NT2/D1 (cell line): ENCODE results near the gene ZNF587.

Experiments
- YY1 ChIP-seq: IDR thresholded peaks from 2 replicates; pipeline ENCODE4 v1.6.1; 2011; ENCODE audit not compliant: insufficient read length, insufficient read depth
- ZNF274 ChIP-seq: IDR thresholded peaks from 2 replicates; pipeline ENCODE4 v1.6.1; 2011; ENCODE audit warnings: mild to moderate bottlenecking, low read depth, low read length

DNA sequence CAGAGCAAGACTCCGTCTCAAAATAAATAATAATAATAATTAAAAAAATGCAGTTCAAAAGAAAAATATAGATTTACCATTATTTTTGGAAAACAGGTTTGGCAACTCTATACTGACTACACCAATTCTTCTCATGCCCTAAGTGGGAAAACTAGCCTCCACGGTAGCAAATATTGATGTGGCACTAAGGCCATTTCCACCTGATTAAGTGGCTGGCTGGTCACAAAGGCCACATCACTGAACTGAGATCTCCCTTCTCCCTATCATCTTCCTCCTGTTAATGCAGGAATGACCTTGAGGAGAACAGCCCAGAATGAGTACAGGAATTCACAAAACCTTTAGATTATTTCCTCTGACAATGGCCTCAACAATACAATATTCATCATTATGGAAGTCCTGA is 20.6 kb downstream of the ZNF587 start:
- TF ChIP-seq YY1 (no peak), ZNF274 (no peak)
